Suprapubic skin (tissue), 4 donors: ENCODE measurements around the gene RPUSD4. TPM values are rescaled to one million over a fixed set of nuclear protein-coding genes. Genes with fewer than 3 reads are reported as not detected.

ENCODE experiments used
- DNase-seq, 2 donors: peaks; one replicate each; pipeline ENCODE4 v3.0.0-alpha.2; 2019; ENCODE audit warnings: low spot score in 2 of 2
- H3K27ac ChIP-seq: fragments of 200-600 bp; sonication (generic); one replicate; pipeline ENCODE4 v1.5.1; 2019
- H3K27me3 ChIP-seq: fragments of 200-600 bp; sonication (generic); one replicate; pipeline ENCODE4 v1.5.1; 2019
- H3K36me3 ChIP-seq: fragments of 200-600 bp; sonication (generic); one replicate; pipeline ENCODE4 v1.5.1; 2019
- H3K4me1 ChIP-seq: fragments of 200-600 bp; sonication (generic); one replicate; pipeline ENCODE4 v1.5.1; 2019
- H3K4me3 ChIP-seq: fragments of 200-600 bp; sonication (generic); one replicate; pipeline ENCODE4 v1.5.1; 2019; ENCODE audit warnings: mild to moderate bottlenecking
- H3K9me3 ChIP-seq: fragments of 200-600 bp; sonication (generic); one replicate; pipeline ENCODE4 v1.5.1; 2019
- EP300 ChIP-seq: sonication (generic); formaldehyde crosslinking; IDR thresholded peaks from one replicate; pipeline ENCODE4 v1.6.1; 2017; ENCODE audit warnings: antibody characterized with exemption
- POLR2A ChIP-seq, 2 donors: fragments of 450-650 bp; IDR thresholded peaks; one replicate each; pipeline ENCODE4 v1.6.1; 2017; ENCODE audit warnings: antibody characterized with exemption in 2 of 2, mild to moderate bottlenecking in 2 of 2, moderate library complexity in 2 of 2
- POLR2AphosphoS5 ChIP-seq, 3 donors: sonication (generic); formaldehyde crosslinking; IDR thresholded peaks; one replicate each; pipeline ENCODE4 v1.6.1; 2017; ENCODE audit warnings: antibody characterized with exemption in 3 of 3
- WGBS: methylation state at CpG from one replicate; pipeline ENCODE4 v1.1.5; 2018; 5-methylcytosine and 5-hydroxymethylcytosine counted together
- total RNA-seq, 4 donors: library from RNA; depleted of rRNA; stranded (reverse); fragments of >200 nt; gene quantifications; one replicate each; pipeline ENCODE4 v1.1.0, GENCODE V29; 2016
- TF ChIP-seq, protein P1 (sequence below), 2 donors: fragments of 200-600 bp in 1 of 2; fragments of 450-650 bp in 1 of 2; sonication (generic) in 1 of 2; IDR thresholded peaks; one replicate each; pipeline ENCODE4 v1.5.1; 2016 to 2019; ENCODE audit warnings: antibody characterized with exemption in 2 of 2, mild to moderate bottlenecking in 1 of 2, moderate library complexity in 1 of 2

RPUSD4 gene
- total RNA-seq, 4 donors from 2014 or later: 25.1 to 34.9 (median 29.2) TPM

GRCh38 chr11:126176853-126177470 lies 34.5 kb downstream of the RPUSD4 start:
- H3K27me3 ChIP-seq: no peaks in the 10 kb centered on the region
- TF ChIP-seq, protein P1, sequence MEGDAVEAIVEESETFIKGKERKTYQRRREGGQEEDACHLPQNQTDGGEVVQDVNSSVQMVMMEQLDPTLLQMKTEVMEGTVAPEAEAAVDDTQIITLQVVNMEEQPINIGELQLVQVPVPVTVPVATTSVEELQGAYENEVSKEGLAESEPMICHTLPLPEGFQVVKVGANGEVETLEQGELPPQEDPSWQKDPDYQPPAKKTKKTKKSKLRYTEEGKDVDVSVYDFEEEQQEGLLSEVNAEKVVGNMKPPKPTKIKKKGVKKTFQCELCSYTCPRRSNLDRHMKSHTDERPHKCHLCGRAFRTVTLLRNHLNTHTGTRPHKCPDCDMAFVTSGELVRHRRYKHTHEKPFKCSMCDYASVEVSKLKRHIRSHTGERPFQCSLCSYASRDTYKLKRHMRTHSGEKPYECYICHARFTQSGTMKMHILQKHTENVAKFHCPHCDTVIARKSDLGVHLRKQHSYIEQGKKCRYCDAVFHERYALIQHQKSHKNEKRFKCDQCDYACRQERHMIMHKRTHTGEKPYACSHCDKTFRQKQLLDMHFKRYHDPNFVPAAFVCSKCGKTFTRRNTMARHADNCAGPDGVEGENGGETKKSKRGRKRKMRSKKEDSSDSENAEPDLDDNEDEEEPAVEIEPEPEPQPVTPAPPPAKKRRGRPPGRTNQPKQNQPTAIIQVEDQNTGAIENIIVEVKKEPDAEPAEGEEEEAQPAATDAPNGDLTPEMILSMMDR (IDR thresholded peaks at IDR 0.05): no peak
- TF ChIP-seq POLR2A (IDR thresholded peaks at IDR 0.05): no peak
- H3K4me1 ChIP-seq: peaks cover 22% of the 10 kb centered on the region
- no peak overlapping the region for H3K4me3 ChIP-seq
- no peak for DNase-seq
- H3K36me3 ChIP-seq: no peaks in the 10 kb centered on the region
- H3K27ac ChIP-seq: no peak overlapping the region
- H3K9me3 ChIP-seq: no peaks in the 10 kb centered on the region
- WGBS: 89% methylated on average over 8 of the region's 8 CpGs

- peak in 1 of 2 donors; percentile 84 for DNase-seq
- 2% methylated on average over 15 of the region's 15 CpGs for whole genome bisulfite sequencing
- Histone ChIP-seq H3K36me3 (no peaks in the 10 kb centered on the region), H3K4me3 (no peak overlapping the region), H3K4me1 (peaks cover 22% of the 10 kb centered on the region), H3K9me3 (no peaks in the 10 kb centered on the region), H3K27me3 (no peaks in the 10 kb centered on the region), H3K27ac (peak overlapping the region; percentile 35)
- TF ChIP-seq POLR2A (IDR thresholded peaks at IDR 0.05) (no peak), EP300 (no peak), POLR2AphosphoS5 (IDR thresholded peaks at IDR 0.05) (no peak)
- TF ChIP-seq, protein P1 (IDR thresholded peaks at IDR 0.05): no peak
Observed at GRCh38 chr11:126175393-126175792, 36.1 kb downstream of the RPUSD4 start.

DNA sequence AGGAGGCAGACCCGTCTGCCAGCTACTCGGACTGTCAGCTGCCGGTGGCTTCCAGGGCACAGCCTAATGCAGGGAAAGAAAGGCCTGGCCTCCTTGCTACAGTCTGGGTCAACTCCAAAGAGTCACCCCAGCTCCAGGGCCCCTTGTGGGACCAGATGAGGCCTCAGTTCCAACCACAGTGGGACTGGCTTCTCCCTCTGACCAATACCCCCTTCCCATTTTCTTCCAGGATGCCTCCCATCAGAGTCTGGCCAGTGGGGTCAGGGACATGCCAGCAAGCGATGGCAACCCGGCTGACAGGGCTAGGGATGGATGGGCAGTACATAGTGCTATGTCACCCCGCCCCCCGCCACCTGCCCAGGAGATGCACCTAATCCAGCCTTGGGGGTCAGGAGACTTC lies 36.6 kb downstream of the RPUSD4 start:
- Histone ChIP-seq H3K27me3 (no peaks in the 10 kb centered on the region), H3K36me3 (no peaks in the 10 kb centered on the region), H3K4me3 (no peak overlapping the region), H3K9me3 (no peaks in the 10 kb centered on the region), H3K27ac (peak overlapping the region; percentile 35), H3K4me1 (peaks cover 22% of the 10 kb centered on the region)
- WGBS: 93% methylated on average over 7 of the region's 7 CpGs
- DNase-seq: no peak
- no peak for TF ChIP-seq EP300

DNA sequence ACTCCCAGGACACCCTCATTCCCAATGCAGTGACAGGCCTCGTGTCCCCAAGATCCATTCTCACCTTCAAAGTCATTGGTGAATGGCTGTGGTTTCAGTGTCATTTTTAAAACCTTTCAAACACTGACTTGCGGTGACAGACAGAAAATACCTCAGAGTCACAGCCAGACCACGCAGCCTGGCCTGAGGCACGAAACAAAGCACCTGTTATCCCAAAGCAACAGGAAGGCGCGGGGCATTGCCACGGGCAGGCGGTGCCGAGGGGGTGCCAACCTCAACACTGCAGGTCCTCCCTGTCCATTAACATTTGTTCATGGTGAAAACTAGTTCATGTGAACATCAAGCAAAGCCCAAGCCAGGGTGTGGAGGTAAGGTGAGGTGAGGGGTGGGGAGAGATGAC lies 38.2 kb downstream of the RPUSD4 start:
- H3K4me3 ChIP-seq: no peak overlapping the region
- H3K4me1 ChIP-seq: peaks cover 22% of the 10 kb centered on the region
- no peaks in the 10 kb centered on the region for H3K36me3 ChIP-seq
- TF ChIP-seq POLR2A (IDR thresholded peaks at IDR 0.05) (no peak), EP300 (no peak), POLR2AphosphoS5 (IDR thresholded peaks at IDR 0.05) (no peak)
- TF ChIP-seq, protein P1 (IDR thresholded peaks at IDR 0.05): no peak
- no peaks in the 10 kb centered on the region for H3K9me3 ChIP-seq
- H3K27me3 ChIP-seq: no peaks in the 10 kb centered on the region
- DNase-seq: no peak
- 84% methylated on average over 9 of the region's 9 CpGs for WGBS
- no peak overlapping the region for H3K27ac ChIP-seq

DNA sequence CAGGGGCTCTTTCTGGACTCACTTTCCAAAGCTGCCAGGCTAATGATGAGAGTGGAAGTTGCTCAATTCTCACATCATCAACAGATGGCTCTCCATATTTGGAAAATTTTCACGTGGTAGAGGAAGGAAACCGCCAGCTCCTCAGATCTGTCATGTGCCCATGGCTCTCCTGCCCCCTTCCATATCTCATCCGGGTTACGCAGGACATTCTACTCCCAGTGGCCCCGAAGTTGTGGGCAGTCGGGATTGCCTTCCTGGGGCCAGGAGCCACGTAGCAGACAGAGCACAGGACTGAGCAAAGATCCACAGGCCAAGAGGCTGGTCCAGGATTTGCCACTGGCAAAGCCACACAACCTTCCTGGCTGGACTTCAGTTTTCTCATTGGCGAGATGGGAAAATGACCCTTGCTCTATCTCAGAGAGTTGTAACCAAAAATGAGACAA lies 38.8 kb downstream of the RPUSD4 start:
- TF ChIP-seq EP300 (no peak), POLR2A (IDR thresholded peaks at IDR 0.05) (no peak), POLR2AphosphoS5 (IDR thresholded peaks at IDR 0.05) (no peak)
- TF ChIP-seq, protein P1 (IDR thresholded peaks at IDR 0.05): no peak
- Histone ChIP-seq H3K36me3 (no peaks in the 10 kb centered on the region), H3K27ac (peak overlapping the region; percentile 14), H3K4me3 (no peak overlapping the region), H3K4me1 (peaks cover 22% of the 10 kb centered on the region), H3K9me3 (no peaks in the 10 kb centered on the region), H3K27me3 (no peaks in the 10 kb centered on the region)
- no peak for DNase-seq
- WGBS: 54% methylated on average over 8 of the region's 8 CpGs

DNA sequence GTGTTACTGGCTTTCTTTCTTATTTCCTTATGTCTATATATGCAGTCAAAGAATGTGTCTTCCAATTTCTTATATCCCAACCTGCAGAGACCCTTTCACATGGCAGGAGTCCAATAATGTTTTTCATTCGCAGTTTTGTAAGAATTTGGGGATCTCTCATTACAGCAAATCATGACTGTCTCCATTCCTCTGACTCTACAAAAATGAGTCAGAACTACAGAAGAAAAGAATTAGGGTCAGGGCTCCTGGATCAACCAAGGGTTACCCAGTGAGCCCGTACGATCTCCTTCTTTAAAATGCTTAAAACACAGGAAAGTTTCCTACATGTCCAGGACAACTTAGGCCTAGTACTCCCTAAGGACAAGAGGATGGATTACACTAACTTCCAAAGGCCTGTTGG lies 42.2 kb downstream of the RPUSD4 start:
- no peak overlapping the region for H3K4me3 ChIP-seq
- no peaks in the 10 kb centered on the region for H3K27me3 ChIP-seq
- peaks cover 11% of the 10 kb centered on the region for H3K4me1 ChIP-seq
- TF ChIP-seq EP300: no peak
- no peak for TF ChIP-seq POLR2AphosphoS5 (IDR thresholded peaks at IDR 0.05)
- TF ChIP-seq, protein P1 (IDR thresholded peaks at IDR 0.05): no peak
- TF ChIP-seq POLR2A (IDR thresholded peaks at IDR 0.05): no peak
- WGBS: 93% methylated on average over 3 of the region's 3 CpGs
- H3K36me3 ChIP-seq: no peaks in the 10 kb centered on the region
- H3K9me3 ChIP-seq: no peaks in the 10 kb centered on the region
- DNase-seq: no peak
- no peak overlapping the region for H3K27ac ChIP-seq
